ENCODE data around the gene SLC32A1.

DNA sequence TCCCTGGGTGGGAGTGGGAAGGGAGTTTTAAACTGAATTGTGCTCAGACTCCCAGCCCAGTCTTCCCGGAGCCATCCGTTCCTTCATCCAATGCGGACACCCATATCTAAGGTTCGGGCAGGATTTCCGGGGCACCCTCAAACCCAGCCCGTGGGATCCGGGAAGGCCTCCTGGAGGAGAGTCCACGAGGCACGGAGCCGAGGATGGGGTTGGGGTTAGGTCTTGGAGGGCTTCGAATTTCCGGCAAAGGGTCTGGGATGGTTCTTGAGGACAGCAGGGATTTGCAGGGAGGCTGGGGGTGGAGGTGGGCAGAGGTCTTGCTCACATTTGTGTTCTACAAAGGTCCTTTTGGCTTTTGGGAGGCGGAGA lies 49.5 kb upstream of the SLC32A1 start:
- TF ChIP-seq, protein P1, sequence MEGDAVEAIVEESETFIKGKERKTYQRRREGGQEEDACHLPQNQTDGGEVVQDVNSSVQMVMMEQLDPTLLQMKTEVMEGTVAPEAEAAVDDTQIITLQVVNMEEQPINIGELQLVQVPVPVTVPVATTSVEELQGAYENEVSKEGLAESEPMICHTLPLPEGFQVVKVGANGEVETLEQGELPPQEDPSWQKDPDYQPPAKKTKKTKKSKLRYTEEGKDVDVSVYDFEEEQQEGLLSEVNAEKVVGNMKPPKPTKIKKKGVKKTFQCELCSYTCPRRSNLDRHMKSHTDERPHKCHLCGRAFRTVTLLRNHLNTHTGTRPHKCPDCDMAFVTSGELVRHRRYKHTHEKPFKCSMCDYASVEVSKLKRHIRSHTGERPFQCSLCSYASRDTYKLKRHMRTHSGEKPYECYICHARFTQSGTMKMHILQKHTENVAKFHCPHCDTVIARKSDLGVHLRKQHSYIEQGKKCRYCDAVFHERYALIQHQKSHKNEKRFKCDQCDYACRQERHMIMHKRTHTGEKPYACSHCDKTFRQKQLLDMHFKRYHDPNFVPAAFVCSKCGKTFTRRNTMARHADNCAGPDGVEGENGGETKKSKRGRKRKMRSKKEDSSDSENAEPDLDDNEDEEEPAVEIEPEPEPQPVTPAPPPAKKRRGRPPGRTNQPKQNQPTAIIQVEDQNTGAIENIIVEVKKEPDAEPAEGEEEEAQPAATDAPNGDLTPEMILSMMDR (IDR thresholded peaks at IDR 0.05; ENCODE audit: insufficient read depth, low read depth, low read length): no peak
- no peak for TF ChIP-seq EZH2 (IDR thresholded peaks at IDR 0.05; ENCODE audit: insufficient read depth, low read length)

Data from astrocyte (in vitro differentiated cells and primary cell).